GM19025 (cell line): ENCODE results near the gene HDAC8.
A peak's percentile ranks its signal among the peaks of the same experiment; 100 is the strongest.
"Not testable (repeated sequence)": the region's sequence is repeated elsewhere in the genome, so short reads cannot be mapped to it uniquely, and the experiment has no call there.

ENCODE experiments used
- ATAC-seq: cut with Tn5 transposase; IDR thresholded peaks from one replicate; pipeline ENCODE4 v1.9.1; 2021; ENCODE audit warnings: mild to moderate bottlenecking, low read depth, moderate library complexity; ENCODE audit not compliant: unreplicated experiment

Gene HDAC8

DNA sequence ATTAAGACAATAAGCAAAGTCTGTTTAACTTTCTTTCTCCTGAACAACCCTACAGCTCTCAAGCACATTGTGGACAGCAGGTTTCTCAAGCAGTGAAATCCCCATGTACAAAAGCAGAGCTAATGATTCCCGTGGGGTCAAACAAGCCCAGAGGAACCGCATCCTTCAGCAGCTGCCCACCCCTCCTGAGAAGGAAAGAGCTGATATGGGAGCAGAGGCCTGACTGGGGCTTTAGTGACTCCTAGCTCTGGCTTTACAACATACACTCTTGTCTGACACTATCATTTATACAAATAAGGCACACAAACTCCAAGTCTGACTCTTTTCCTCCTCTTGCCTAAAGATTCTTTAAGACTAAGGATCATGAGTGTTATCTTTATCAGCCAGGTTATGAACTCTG, 32.8 kb downstream of the HDAC8 start:
- no peak for ATAC-seq

- no peak for ATAC-seq
Observed at GRCh38 chrX:72536542-72536941, 36.1 kb downstream of the HDAC8 start.

DNA sequence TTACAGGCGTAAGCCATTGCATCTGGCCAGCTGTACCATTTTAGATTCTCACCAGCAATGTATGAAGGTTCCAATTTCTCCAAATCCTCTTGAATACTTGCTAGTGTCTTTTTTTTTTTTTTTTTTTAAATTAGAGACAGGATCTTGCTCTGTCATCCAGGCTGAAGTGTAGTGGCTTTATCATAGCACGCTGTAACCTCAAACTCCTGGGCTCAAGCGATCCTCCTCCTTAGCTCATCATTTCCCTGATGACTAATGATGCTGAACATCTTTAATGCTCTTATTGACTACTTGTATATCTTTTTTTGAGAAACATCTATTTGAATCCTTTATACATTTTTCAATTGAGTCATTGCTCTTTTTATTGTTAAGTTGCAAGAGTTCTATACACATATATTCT, 40.3 kb downstream of the HDAC8 start:
- ATAC-seq = no peak

DNA sequence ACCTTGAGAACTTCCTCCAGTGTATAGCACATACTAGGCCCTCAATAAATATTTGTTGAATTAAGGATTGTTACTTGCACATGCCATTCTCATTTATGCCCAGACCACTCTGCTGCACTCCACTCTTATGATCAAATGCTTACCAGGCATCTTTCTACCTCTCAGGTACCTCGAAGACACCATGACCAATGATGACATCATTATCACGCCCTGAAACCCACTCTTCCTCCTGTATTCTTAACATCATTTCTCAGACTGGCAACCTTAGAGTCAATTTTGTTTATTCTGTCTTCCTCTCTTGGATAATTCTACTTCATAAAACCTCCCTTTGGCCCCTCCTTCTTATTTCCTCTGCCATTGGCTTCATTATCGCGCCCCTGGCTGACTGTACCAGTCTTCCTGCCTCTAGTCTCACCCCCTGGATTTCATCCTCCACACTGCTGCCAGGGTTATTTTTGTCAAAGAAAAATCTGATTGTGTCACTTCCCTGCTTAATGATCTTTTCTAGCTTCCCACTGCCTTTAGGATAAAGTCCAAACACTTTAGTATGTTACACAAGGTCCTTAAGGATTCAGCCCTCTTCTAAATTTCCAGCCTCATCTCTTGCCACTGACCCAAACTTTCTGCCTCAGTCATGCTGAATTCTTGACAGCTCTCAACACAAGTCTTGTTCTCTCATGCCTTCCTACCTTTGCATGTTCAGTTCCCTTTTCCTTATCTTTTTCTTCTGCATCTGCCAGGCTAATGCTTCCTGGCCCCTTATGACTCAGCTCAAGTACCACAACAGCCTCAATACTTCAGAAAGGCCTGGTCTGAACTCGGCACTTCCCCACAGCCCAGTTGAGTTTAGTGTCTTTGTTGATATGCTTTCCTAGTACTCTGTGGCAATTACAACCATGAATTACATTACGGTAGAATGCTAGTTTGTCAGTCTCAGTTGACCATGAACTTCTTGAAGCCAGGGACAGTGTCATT, 45.8 kb downstream of the HDAC8 start:
- no peak for ATAC-seq

DNA sequence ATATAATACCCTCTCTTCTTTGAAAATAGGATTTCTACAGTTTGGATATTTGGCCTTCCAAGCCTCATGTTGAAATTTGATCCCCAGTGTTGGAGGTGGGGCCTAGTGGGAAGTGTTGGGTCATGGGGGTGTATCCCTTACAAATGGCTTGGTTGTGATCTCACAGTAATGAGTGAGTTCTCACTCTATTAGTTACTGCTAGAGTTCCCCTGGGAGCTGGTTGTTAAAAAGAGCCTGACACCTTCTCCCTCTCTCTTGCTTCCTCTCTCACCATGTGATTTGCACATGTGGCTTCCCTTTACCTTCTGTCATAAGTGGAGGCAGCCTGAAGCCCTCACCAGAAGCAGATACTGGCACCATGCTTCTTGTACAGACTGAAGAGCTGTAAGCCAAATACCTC, 73.9 kb downstream of the HDAC8 start:
- peak; percentile 58 for ATAC-seq

DNA sequence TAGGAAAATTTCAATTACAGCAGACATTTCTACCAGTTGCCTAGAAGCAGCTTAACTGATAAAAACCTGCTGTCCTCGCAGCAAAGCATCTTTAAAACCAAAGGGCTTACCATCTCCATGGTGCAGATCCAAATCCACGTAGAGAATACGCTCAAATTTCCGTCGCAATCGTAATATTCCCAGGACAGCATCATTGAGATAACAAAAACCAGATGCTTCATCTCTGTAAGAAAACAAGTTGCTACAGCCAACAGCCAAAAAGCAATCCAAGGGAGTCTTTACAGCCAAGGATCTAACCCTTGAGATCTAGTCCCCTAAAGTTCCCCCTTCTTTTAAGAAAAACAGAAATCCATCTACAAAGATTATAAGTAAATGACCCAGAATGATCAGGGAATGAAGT, 77.6 kb downstream of the HDAC8 start:
- no peak for ATAC-seq

GRCh38 chrX:72492499-72492898, 80.1 kb downstream of the HDAC8 start:
- ATAC-seq = no peak

DNA sequence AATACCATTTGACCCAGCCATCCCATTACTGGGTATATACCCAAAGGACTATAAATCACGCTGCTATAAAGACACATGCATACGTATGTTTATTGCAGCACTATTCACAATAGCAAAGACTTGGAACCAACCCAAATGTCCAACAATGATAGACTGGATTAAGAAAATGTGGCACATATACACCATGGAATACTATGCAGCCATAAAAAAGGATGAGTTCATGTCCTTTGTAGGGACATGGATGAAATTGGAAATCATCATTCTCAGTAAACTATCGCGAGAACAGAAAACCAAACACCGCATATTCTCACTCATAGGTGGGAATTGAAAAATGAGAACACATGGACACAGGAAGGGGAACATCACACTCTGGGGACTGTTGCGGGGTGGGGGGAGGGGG, 82.4 kb downstream of the HDAC8 start:
- ATAC-seq = not testable (repeated sequence)

GRCh38 chrX:72487661-72488060, 85.0 kb downstream of the HDAC8 start:
- no peak for ATAC-seq

DNA sequence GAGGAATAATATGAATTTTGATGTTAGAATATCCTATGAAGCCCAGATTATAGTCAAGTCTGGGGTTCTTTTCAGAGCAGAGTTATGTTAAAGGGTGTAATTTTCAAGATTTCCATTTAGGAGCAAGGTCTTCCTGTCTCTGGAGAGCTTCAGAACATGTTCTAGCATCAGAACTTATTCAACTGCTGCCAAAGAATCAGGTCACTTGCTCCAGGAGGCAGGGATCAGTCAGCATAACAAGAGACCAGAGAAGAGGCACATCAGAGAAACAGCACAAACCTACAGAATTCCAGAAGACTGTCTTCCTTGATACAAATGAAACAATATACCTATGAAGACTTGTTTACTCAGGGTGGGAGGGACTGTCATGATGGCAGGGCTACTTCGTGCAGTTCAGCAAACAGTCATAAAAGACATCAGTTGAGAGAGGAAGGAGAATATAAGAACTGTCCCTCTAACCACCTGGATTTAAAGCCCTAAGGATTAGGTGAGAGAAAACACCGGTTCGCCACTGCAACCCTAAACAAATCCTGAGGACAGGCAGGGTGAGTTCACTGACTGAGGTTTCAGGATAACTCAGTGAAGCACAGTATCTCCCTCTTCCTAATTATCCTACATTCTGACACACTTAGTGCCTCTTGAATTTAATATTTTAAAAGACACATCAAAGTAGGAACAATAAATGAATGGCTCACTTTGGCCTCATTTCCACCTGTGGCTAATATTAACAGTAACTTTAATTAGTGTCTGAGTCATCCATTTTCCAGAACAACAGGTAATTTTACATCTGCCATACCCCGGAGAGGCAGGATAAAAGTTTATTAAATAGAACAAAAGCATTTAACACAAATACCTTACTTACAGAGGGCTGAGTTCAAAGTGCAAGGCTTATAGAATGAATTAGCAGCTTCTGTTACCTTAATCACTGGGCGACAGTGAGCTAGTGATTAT, 93.0 kb downstream of the HDAC8 start:
- ATAC-seq = no peak

DNA sequence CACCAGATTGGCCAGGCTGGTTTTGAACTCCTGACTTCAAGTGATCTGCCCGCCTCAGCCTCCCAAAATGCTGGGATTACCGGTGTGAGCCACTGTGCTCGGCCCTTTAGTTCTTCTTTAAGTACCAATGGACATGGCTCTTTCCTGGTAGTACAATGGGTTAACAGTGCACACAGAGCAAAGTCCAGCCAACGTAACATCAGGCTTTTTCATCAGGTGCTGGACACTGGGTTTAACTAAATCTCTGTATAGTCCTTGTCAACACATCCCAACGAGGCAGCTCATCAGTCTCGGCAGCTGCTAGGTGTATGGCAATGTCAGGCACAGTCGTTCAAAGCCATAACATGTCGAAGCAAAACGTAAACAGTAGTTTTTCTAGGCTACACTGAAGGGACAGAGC, 93.8 kb downstream of the HDAC8 start:
- no peak for ATAC-seq

- ATAC-seq = no peak
Observed at GRCh38 chrX:72478351-72478750, 94.3 kb downstream of the HDAC8 start.

DNA sequence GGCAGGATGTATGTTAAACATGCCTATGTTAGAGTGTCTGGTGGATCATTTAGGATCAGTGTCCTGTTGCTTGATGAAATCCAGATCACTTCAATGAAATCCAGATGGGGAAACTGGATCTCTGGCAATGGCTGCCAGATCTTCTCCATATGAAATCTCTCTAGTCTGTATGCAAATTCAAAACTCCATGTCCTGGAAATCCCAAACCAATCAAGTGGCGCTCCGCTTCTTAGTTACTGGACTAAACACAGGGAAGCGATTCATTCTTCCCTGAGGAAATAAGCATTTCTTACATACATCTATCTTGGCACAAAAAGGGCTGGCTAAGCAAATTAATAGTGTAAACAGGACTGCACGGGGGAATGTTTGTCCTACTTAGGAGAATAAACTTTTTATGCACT, 94.9 kb downstream of the HDAC8 start:
- ATAC-seq = no peak

- no peak for ATAC-seq
Observed at GRCh38 chrX:72477376-72477775, 95.3 kb downstream of the HDAC8 start.

GRCh38 chrX:72475952-72476668, 96.5 kb downstream of the HDAC8 start:
- no peak for ATAC-seq

DNA sequence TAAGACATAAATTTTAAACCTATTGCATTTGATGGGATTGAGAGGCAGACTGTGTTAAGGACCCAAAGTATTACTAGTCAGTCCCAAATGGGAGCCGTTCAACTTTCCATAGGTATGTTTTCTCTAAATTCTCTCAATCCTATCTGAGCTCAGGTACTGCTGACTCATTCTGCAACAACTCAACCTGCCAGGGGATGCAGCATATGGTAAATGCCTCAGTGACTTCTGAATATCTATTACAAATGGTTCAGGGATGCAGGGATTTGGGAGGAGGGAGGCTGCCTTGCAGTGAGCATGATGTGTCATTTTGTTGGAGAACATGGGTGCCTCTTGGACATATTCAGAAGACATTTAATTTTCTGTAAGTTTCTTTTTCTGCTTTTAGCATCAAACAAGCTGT, 97.3 kb downstream of the HDAC8 start:
- ATAC-seq = no peak

DNA sequence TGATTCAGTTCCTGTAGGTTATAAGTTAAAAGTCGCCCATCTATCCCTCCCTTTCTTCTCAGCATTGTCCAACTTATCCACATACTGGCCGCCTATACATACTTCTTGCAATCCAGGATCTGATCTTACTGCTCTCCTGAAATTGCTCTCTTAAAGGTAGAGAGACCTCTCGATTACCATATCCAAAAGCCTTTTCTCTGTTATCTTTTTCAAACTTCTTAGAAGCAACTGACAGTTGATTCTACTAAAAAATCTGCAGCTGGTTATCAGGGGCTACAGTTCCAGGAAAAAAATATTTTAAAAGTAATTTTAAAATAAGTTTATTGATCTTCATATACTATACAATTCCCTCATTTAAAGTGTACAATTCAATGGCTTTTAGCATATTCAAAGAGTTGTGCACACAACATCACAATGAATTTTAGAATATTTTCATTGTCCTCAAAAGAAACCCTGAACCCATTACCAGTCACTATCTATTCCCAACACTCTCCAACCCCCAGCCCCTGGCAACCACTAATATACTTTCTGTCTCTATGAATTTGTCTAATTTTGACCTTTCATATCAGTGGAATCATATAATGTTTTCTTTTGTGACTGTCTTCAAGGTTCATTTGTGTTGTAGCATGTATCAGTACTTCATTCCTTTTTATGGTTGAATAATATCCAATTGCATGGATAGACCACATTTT, 102.0 kb downstream of the HDAC8 start:
- ATAC-seq = no peak

GRCh38 chrX:72470117-72470516, 102.5 kb downstream of the HDAC8 start:
- no peak for ATAC-seq

DNA sequence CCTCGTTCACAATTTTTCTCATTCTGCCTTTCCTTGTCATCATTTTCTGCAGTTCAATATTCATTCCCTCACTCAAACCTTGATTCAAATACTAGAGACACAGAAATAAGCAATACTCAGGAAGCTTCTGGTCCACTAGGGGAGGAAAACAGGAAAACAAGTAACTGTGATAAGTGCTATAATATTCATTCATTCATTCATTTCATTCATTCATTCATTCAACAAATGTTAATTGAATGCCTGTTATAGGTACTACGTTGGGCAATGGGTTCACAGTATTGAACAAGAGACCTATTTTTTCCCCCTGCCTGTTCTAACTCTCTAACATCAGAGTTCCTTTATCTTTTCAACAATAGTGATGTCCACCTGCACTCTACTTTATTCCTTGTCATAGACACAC, 104.0 kb downstream of the HDAC8 start:
- no peak for ATAC-seq

- ATAC-seq = no peak
Observed at GRCh38 chrX:72467135-72467534, 105.5 kb downstream of the HDAC8 start.
